Stimulated activated CD4-positive, alpha-beta T cell treated with anti-CD3 and anti-CD28 coated beads, Interleukin-15, amount 100 ng/mL, for 24 hours (primary cell): ENCODE results near the gene ATXN7L2.

Source experiments
- DNase-seq: peaks from one replicate; pipeline ENCODE4 v3.0.0-alpha.2; 2020

Gene ATXN7L2

GRCh38 chr1:109499661-109500536 lies 16.2 kb downstream of the ATXN7L2 start:
- DNase-seq = peak; percentile 75

GRCh38 chr1:109500941-109501381 lies 17.3 kb downstream of the ATXN7L2 start:
- no peak for DNase-seq

DNA sequence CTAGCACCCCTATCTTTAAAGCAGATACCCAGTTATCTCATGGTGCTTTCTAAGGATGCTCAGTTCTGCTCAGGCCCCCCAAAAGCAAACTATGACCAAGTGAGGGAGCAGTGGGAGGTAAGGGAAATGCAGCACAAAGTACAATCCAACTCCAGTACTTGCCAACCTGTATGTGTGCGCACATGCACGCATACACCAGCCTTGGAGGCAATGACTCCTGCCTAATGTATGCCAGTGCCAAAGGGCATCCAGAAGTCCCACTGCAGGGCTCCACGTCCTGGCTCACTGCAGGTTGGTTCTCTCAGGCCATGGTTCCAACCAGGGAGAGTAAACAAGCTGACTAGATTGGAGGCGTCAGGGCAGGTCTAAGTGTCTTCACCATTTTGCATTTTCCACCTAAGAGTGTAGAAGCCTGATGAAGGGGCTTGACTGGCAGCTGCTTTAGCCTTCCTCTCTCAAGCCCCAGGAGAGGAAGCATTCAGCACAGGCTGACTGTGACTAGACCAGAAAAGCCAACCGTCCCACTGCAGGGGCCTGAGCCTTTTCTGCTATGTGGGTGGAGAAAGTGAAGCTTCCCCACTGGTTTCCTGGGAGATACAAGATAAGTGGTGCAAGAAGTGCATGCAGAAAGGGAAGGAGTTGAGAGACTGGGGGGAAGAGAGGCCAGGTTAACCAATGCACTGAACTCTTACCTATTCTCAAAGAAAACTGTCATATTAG lies 18.1 kb downstream of the ATXN7L2 start:
- DNase-seq = no peak

- peak; percentile 30 for DNase-seq
Observed at GRCh38 chr1:109502364-109502851, 18.7 kb downstream of the ATXN7L2 start.

- no peak for DNase-seq
Observed at GRCh38 chr1:109503935-109504334, 20.2 kb downstream of the ATXN7L2 start.

GRCh38 chr1:109504974-109505373 lies 21.3 kb downstream of the ATXN7L2 start:
- no peak for DNase-seq

GRCh38 chr1:109508001-109508872 lies 24.5 kb downstream of the ATXN7L2 start:
- DNase-seq = no peak

- DNase-seq = no peak
Observed at GRCh38 chr1:109508873-109509175, 25.1 kb downstream of the ATXN7L2 start.

- peak; percentile 79 for DNase-seq
Observed at GRCh38 chr1:109509176-109510134, 25.8 kb downstream of the ATXN7L2 start, which contains the start of gene AMIGO1. Gene AMIGO1 (minus strand): TSS chr1:109509727. CDS start chr1:109508912, 815 bp downstream.

DNA sequence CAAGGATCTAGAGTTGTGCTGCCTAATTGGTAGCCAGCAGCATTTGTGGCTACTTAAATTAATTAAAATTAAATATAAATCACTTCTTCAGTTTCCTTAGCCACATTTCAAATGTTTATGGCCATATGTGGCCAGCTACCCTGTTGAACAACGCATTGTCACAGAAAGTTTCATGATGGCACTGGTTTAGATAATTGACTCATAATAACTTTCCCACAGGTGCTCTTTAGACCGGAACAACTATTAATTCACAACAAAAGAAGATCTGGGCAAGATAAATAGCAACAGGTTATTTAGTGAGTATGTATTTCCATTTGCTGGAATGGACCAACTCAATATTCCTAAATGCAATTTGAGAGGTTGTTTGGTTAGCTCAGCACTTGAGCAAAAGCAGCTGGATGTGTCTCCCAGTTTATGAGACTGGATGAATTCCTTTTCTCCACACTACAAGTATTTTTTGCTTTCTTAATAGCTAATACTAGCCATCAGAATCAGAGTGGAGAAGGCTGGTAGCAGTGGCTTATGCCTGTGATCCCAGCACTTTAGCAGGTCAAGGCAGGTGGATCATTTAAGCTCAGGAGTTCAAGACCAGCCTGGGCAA lies 29.5 kb downstream of the ATXN7L2 start:
- no peak for DNase-seq

DNA sequence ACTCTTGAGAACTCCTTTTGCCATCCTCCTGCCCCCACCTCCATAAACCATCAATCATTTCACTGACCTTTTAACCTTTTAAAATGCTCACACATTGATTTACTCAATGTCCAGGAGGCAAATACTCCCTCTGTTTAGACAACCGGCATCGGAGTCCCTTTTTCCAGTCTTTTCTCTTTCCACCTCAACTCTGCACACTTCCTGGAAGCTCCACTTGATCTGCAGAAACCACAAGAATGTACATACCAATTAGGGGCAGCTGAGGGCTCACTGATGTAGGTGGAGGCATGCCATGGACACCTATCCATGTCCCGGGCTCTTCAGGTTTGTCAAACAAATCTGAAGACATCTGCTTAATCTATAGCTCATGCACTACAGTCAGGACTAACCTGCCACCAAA lies 31.1 kb downstream of the ATXN7L2 start:
- DNase-seq = no peak

- no peak for DNase-seq
Observed at GRCh38 chr1:109516872-109517271, 33.2 kb downstream of the ATXN7L2 start.

GRCh38 chr1:109517337-109517736 lies 33.6 kb downstream of the ATXN7L2 start:
- no peak for DNase-seq

GRCh38 chr1:109521002-109521951 lies 37.6 kb downstream of the ATXN7L2 start:
- DNase-seq = no peak

- no peak for DNase-seq
Observed at GRCh38 chr1:109522026-109522425, 38.3 kb downstream of the ATXN7L2 start.

GRCh38 chr1:109523706-109524105 lies 40.0 kb downstream of the ATXN7L2 start:
- no peak for DNase-seq

DNA sequence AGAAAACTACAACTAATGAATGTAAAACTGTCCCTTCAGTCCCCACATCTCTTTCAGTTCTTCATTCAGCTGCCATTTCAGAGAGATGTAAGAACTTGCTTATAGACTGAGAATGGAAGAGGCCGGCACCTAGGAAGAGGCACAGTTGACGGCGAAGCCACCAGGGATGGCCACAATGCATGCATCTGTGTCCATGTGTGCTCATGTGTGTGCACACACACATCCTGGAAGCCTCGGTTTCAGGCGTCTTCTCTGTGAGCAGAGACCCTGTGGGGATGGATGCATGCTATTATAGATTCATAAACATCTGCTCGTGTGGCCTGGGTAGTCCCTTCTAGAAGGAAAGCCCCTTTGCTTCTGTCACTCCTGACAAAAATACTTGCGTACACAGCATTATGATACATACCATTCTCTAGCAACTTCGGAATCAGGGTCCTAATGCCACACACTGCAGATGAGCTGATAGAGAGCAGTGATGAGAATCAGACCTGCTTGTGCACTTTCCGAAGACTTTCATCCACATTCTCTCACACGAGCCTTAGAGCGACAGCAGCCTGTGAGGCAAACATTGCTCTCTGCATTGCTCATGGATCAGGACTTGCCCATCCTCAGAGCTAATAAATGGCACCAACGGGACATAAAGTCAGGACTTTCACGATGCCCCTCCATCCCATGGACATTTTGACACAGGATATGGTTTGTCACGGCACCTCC lies 43.5 kb downstream of the ATXN7L2 start:
- DNase-seq = no peak

GRCh38 chr1:109527846-109528695 lies 44.4 kb downstream of the ATXN7L2 start:
- no peak for DNase-seq
